Heart left ventricle (tissue), 16 donors: ENCODE results near the gene SAP130. TPM values are rescaled to one million over a fixed set of nuclear protein-coding genes. Genes with fewer than 3 reads are reported as not detected.
A peak's percentile ranks its signal among the peaks of the same experiment; 100 is the strongest.

Experiments used
- ATAC-seq, 4 donors: fragments of 200-7000 bp; cut with Tn5 transposase; one replicate each; pipeline ENCODE4 v1.9.1; 2020 to 2022; ENCODE audit warnings: moderate library complexity in 4 of 4, mild to moderate bottlenecking in 3 of 4, moderate number of reproducible peaks in 1 of 4
- DNase-seq, 5 donors: peaks; one replicate each; pipeline ENCODE4 v3.0.0-alpha.2; 2020
- H3K27ac ChIP-seq, 12 donors: fragments of 200-600 bp; sonication (generic) in 4 of 12; one replicate each; pipeline versions ENCODE4 v1.5.0 to v1.8.0; 2016 to 2022; ENCODE audit warnings: mild to moderate bottlenecking in 2 of 12
- H3K27me3 ChIP-seq, 9 donors: fragments of 200-600 bp; sonication (generic) in 2 of 9; one replicate each; pipeline versions ENCODE4 v1.5.1 to v1.8.0; 2016 to 2022; ENCODE audit warnings: mild to moderate bottlenecking in 3 of 9
- H3K36me3 ChIP-seq, 9 donors: fragments of 200-600 bp; sonication (generic) in 2 of 9; one replicate each; pipeline versions ENCODE4 v1.5.0 to v1.8.0; 2018 to 2022; ENCODE audit warnings: mild to moderate bottlenecking in 2 of 9
- H3K4me1 ChIP-seq, 12 donors: fragments of 200-600 bp; sonication (generic) in 4 of 12; one replicate each; pipeline versions ENCODE4 v1.5.0 to v1.8.0; 2016 to 2022; ENCODE audit warnings: mild to moderate bottlenecking in 3 of 12
- H3K4me3 ChIP-seq, 12 donors: fragments of 200-600 bp; sonication (generic) in 4 of 12; one replicate each; pipeline versions ENCODE4 v1.5.0 to v1.8.0; 2017 to 2022; ENCODE audit warnings: mild to moderate bottlenecking in 9 of 12, moderate library complexity in 4 of 12
- H3K9me3 ChIP-seq, 12 donors: fragments of 200-600 bp; sonication (generic) in 4 of 12; one replicate each; pipeline versions ENCODE4 v1.5.0 to v1.8.0; 2016 to 2022; ENCODE audit warnings: mild to moderate bottlenecking in 1 of 12
- POLR2A ChIP-seq, 2 donors: fragments of 450-650 bp; IDR thresholded peaks; one replicate each; pipeline ENCODE4 v1.6.1; 2017; ENCODE audit warnings: antibody characterized with exemption in 2 of 2, mild to moderate bottlenecking in 2 of 2, moderate library complexity in 2 of 2
- WGBS, 4 donors: extraction: QIAGEN DNeasy Blood & Tissue Kit in 2 of 4; methylation state at CpG; one replicate each; pipeline versions ENCODE4 v1.1.5 to v1.1.7; 2013 to 2018; 5-methylcytosine and 5-hydroxymethylcytosine counted together
- intact Hi-C, 10 donors: fragments of 100-400 bp; cut with DNase I; formaldehyde crosslinking; loops; one replicate each; pipeline versions ENCODE4 v1.11.1 to v1.14.2; 2022
- polyA plus RNA-seq, 2 donors: library from polyadenylated mRNA; stranded (reverse); fragments of 200-250 nt; gene quantifications; one replicate each; pipeline ENCODE4 v1.2.3, GENCODE V29; 2013
- total RNA-seq, 9 donors: library from RNA; depleted of rRNA in 2 of 9; stranded (reverse); fragments of >200 nt in 2 of 9; fragmentation: NEBNext Ultra II Directional in 3 of 9; extraction: Animal tissue kit (Norgen Biotek cat#: 25700) in 3 of 9; gene quantifications; one replicate each; pipeline versions ENCODE4 v1.1.0 to v1.2.4, GENCODE V29; 2016 to 2023
- TF ChIP-seq, protein P1 (sequence below), 12 donors: fragments of 200-600 bp; sonication (generic) in 4 of 12; IDR thresholded peaks; one replicate each; pipeline versions ENCODE4 v1.5.0 to v1.8.0; 2018 to 2022; ENCODE audit warnings: antibody characterized with exemption in 12 of 12, mild to moderate bottlenecking in 5 of 12
- donor health status: ischemic (EF 13 %, LVEDD 7.1; RV severe dilation, severe dysfunction).
- donor health status: healthy with polysubstance abuse.
- donor health status: DM: no; HTN: yes; CAD: no.
- donor health status: DM: no; HTN: no; CAD: no.
- donor health status: ischemic (EF 25% LVEDD 6.9; RV normal size, moderate dysfunction).
- donor health status: ischemic (EF 25% LVEDD 5.7; RV mildly dilated, moderate dysfunction).
- donor health status: healthy.
- donor health status: DM: yes; HTN: yes; CAD: no.
- donor health status: ischemic (EF 35%, LVEDD 5.7; RV mildly dilated, moderate dysfunction).
- donor health status: nonischemic (EF 11% LVEDD 7.7; RV severe dilation, severe dysfunction).
- donor health status: DM: yes; HTN: yes; CAD: no.
- donor health status: PGD.
- donor health status: ischemic (EF 29% LVEDD 5.4; RV normal size, mild dysfunction).
- donor health status: nonischemic (EF 23%, LVEDD 6.1; RV moderate dilation, normal function).

The SAP130 gene
- total and polyA plus RNA-seq, 11 donors = 4.6 to 20.3 (median 14.5) TPM

- H3K9me3 ChIP-seq = no peaks in the 10 kb centered on the region
- H3K36me3 ChIP-seq = peaks cover 0 to 99% (median 94%) of the 10 kb centered on the region in 9 donors
- no peak overlapping the region for H3K4me3 ChIP-seq
- no peak for TF ChIP-seq POLR2A (IDR thresholded peaks at IDR 0.05)
- TF ChIP-seq, protein P1, sequence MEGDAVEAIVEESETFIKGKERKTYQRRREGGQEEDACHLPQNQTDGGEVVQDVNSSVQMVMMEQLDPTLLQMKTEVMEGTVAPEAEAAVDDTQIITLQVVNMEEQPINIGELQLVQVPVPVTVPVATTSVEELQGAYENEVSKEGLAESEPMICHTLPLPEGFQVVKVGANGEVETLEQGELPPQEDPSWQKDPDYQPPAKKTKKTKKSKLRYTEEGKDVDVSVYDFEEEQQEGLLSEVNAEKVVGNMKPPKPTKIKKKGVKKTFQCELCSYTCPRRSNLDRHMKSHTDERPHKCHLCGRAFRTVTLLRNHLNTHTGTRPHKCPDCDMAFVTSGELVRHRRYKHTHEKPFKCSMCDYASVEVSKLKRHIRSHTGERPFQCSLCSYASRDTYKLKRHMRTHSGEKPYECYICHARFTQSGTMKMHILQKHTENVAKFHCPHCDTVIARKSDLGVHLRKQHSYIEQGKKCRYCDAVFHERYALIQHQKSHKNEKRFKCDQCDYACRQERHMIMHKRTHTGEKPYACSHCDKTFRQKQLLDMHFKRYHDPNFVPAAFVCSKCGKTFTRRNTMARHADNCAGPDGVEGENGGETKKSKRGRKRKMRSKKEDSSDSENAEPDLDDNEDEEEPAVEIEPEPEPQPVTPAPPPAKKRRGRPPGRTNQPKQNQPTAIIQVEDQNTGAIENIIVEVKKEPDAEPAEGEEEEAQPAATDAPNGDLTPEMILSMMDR (IDR thresholded peaks at IDR 0.05) = no peak
- no peaks in the 10 kb centered on the region for H3K27me3 ChIP-seq
- DNase-seq = no peak
- no peak for ATAC-seq
- WGBS, 4 donors = 95 to 96% (median 96%) methylated on average over 5 of the region's 5 CpGs
- intact Hi-C loops = no loop called here
- peaks cover 0 to 10% (median 0%) of the 10 kb centered on the region in 12 donors for H3K4me1 ChIP-seq
- H3K27ac ChIP-seq = no peak overlapping the region
Measured at GRCh38 chr2:127991742-127992141, 36.1 kb downstream of the SAP130 start.

GRCh38 chr2:127986548-127987079 is 41.2 kb downstream of the SAP130 start:
- intact Hi-C loops = no loop called here
- H3K4me1 ChIP-seq = peaks cover 0 to 27% (median 0%) of the 10 kb centered on the region in 12 donors
- DNase-seq (no peak), ATAC-seq (peak in 3 of 4 donors; percentile 40 to 56 (median 45))
- no peaks in the 10 kb centered on the region for H3K9me3 ChIP-seq
- peaks cover 0 to 100% (median 91%) of the 10 kb centered on the region in 9 donors for H3K36me3 ChIP-seq
- peak overlapping the region in 1 of 12 donors; percentile 4 for H3K27ac ChIP-seq
- WGBS, 4 donors = 63 to 91% (median 86%) methylated on average over 7 of the region's 7 CpGs
- no peak overlapping the region for H3K4me3 ChIP-seq
- no peak for TF ChIP-seq POLR2A (IDR thresholded peaks at IDR 0.05)
- TF ChIP-seq, protein P1 (IDR thresholded peaks at IDR 0.05) = no peak
- no peaks in the 10 kb centered on the region for H3K27me3 ChIP-seq

GRCh38 chr2:127985735-127986134 is 42.1 kb downstream of the SAP130 start:
- no peak for TF ChIP-seq POLR2A (IDR thresholded peaks at IDR 0.05)
- TF ChIP-seq, protein P1 (IDR thresholded peaks at IDR 0.05) = no peak
- intact Hi-C loops = no loop called here
- H3K27me3 ChIP-seq = no peaks in the 10 kb centered on the region
- peak overlapping the region in 3 of 12 donors; percentile 4 to 22 (median 11) for H3K27ac ChIP-seq
- WGBS, 4 donors = 62 to 86% (median 68%) methylated on average over 13 of the region's 13 CpGs
- H3K4me1 ChIP-seq = peaks cover 0 to 27% (median 0%) of the 10 kb centered on the region in 12 donors
- no peaks in the 10 kb centered on the region for H3K9me3 ChIP-seq
- DNase-seq (peak in 4 of 5 donors; percentile 15 to 62 (median 40)), ATAC-seq (peak; percentile 71 to 87 (median 76))
- peaks cover 0 to 92% (median 85%) of the 10 kb centered on the region in 9 donors for H3K36me3 ChIP-seq
- H3K4me3 ChIP-seq = no peak overlapping the region

- intact Hi-C loops = no loop called here
- DNase-seq = no peak
- Histone ChIP-seq H3K9me3 (no peaks in the 10 kb centered on the region), H3K27ac (peak overlapping the region in 3 of 12 donors; percentile 4 to 22 (median 11)), H3K27me3 (no peaks in the 10 kb centered on the region), H3K4me1 (peaks cover 0 to 27% (median 0%) of the 10 kb centered on the region in 12 donors), H3K4me3 (no peak overlapping the region), H3K36me3 (peaks cover 0 to 92% (median 84%) of the 10 kb centered on the region in 9 donors)
- 82 to 87% (median 84%) methylated on average over 6 of the region's 6 CpGs for WGBS, 4 donors
- ATAC-seq = peak in 3 of 4 donors; percentile 29 to 46 (median 33)
- no peak for TF ChIP-seq POLR2A (IDR thresholded peaks at IDR 0.05)
- TF ChIP-seq, protein P1 (IDR thresholded peaks at IDR 0.05) = no peak
Measured at GRCh38 chr2:127985026-127985734, 42.7 kb downstream of the SAP130 start.
